Smooth muscle cell (in vitro differentiated cells): ENCODE results near the gene TRIM60. TPM values are rescaled to one million over a fixed set of nuclear protein-coding genes. Genes with fewer than 3 reads are reported as not detected.

Experiments
- DNase-seq: peaks from one replicate; lab custom pipeline; 2025; ENCODE audit not compliant: unreplicated experiment; lab: John Stamatoyannopoulos, UW
- H2AFZ ChIP-seq: fragments of 200-600 bp; sonication (generic); 2 replicates; pipeline ENCODE4 v1.6.0; 2016; ENCODE audit warnings: antibody characterized with exemption, low read depth, mild to moderate bottlenecking
- H3F3A ChIP-seq: fragments of 200-600 bp; sonication (generic); 2 replicates; pipeline ENCODE4 v1.6.0; 2017; ENCODE audit warnings: antibody characterized with exemption, low read depth
- H3K27ac ChIP-seq: fragments of 200-600 bp; sonication (generic); 2 replicates; pipeline ENCODE4 v1.5.1; 2016; ENCODE audit warnings: low read depth, mild to moderate bottlenecking
- H3K27me3 ChIP-seq: fragments of 200-600 bp; sonication (generic); 2 replicates; pipeline ENCODE4 v1.6.1; 2016; ENCODE audit warnings: low read depth, mild to moderate bottlenecking
- H3K36me3 ChIP-seq: fragments of 200-600 bp; sonication (generic); 2 replicates; pipeline ENCODE4 v1.5.1; 2016; ENCODE audit warnings: low read depth
- H3K4me1 ChIP-seq: fragments of 200-600 bp; sonication (generic); 2 replicates; pipeline ENCODE4 v1.5.1; 2016; ENCODE audit warnings: low read depth
- H3K4me2 ChIP-seq: fragments of 200-600 bp; sonication (generic); 2 replicates; pipeline ENCODE4 v1.6.0; 2016; ENCODE audit warnings: mild to moderate bottlenecking
- H3K4me3 ChIP-seq: fragments of 200-600 bp; sonication (generic); 2 replicates; pipeline ENCODE4 v1.5.1; 2016; ENCODE audit warnings: mild to moderate bottlenecking
- H3K79me2 ChIP-seq: fragments of 200-600 bp; sonication (generic); 2 replicates; pipeline ENCODE4 v1.6.0; 2016; ENCODE audit warnings: low read depth, mild to moderate bottlenecking
- H3K9ac ChIP-seq: fragments of 200-600 bp; sonication (generic); 2 replicates; pipeline ENCODE4 v1.6.0; 2016; ENCODE audit warnings: low read depth
- H3K9me3 ChIP-seq: fragments of 200-600 bp; sonication (generic); replicated peaks from 2 replicates; pipeline ENCODE4 v1.5.1; 2016; ENCODE audit warnings: low read depth
- H4K20me1 ChIP-seq: fragments of 200-600 bp; sonication (generic); 2 replicates; pipeline ENCODE4 v1.6.0; 2016; ENCODE audit warnings: low read depth
- WGBS: methylation state at CpG from one replicate; pipeline ENCODE4 v1.1.7; 2016; ENCODE audit warnings: low lambda C conversion rate; 5-methylcytosine and 5-hydroxymethylcytosine counted together
- polyA plus RNA-seq: library from polyadenylated mRNA; unstranded; fragments of >200 nt; fragmentation: Nextera tagmentation; extraction: Ambion mirVana; gene quantifications from 2 replicates; pipeline ENCODE4 v1.2.1, GENCODE V29; 2016
- small RNA-seq: library from RNA; depleted of rRNA; stranded (forward); fragments of <200 nt; gene quantifications from one replicate; pipeline ENCODE3, GENCODE V24; 2014
- total RNA-seq: library from RNA; depleted of rRNA; stranded (reverse); fragments of >200 nt; gene quantifications from 2 replicates; pipeline ENCODE4 v1.2.3, GENCODE V29; 2014
- TF ChIP-seq, protein P1 (sequence below): fragments of 200-600 bp; sonication (generic); IDR thresholded peaks from 2 replicates; pipeline ENCODE4 v1.5.1; 2017; ENCODE audit warnings: borderline replicate concordance, mild to moderate bottlenecking, antibody characterized with exemption; ENCODE audit not compliant: insufficient read depth, poor library complexity, severe bottlenecking

Gene TRIM60
- total and polyA plus RNA-seq, 2 experiments from 2014 or later, result not detected

DNA sequence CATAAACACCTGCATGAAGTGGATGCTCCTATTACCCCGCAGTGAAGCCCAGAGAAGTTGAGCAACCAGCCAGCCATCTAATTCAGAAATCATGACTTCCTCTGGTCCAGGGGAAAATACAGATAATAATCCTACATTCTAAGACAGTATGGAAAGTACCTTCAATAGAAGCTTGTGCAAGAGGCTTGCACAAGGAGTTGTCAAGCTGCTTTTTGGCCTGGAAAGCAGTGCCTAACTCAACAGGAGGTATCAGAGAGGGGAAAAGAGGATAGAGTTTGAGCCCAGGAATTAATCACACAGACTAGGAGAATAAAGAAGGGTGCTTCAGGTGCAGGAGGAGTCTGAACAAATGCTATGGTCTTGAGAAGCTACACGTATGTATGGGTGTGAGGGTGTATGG, 54.1 kb downstream of the TRIM60 start:
- H2AFZ ChIP-seq, result no peak overlapping the region
- H3K4me1 ChIP-seq, result no peaks in the 10 kb centered on the region
- H3K4me3 ChIP-seq, result no peak overlapping the region
- DNase-seq, result no peak
- H3K9ac ChIP-seq, result no peak overlapping the region
- no peaks in the 10 kb centered on the region for H3K79me2 ChIP-seq
- H3K27ac ChIP-seq, result no peak overlapping the region
- no peaks in the 10 kb centered on the region for H3K9me3 ChIP-seq
- no peaks in the 10 kb centered on the region for H3K27me3 ChIP-seq
- H3K4me2 ChIP-seq, result no peak overlapping the region
- TF ChIP-seq, protein P1, sequence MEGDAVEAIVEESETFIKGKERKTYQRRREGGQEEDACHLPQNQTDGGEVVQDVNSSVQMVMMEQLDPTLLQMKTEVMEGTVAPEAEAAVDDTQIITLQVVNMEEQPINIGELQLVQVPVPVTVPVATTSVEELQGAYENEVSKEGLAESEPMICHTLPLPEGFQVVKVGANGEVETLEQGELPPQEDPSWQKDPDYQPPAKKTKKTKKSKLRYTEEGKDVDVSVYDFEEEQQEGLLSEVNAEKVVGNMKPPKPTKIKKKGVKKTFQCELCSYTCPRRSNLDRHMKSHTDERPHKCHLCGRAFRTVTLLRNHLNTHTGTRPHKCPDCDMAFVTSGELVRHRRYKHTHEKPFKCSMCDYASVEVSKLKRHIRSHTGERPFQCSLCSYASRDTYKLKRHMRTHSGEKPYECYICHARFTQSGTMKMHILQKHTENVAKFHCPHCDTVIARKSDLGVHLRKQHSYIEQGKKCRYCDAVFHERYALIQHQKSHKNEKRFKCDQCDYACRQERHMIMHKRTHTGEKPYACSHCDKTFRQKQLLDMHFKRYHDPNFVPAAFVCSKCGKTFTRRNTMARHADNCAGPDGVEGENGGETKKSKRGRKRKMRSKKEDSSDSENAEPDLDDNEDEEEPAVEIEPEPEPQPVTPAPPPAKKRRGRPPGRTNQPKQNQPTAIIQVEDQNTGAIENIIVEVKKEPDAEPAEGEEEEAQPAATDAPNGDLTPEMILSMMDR, result no peak
- WGBS, result 100% methylated on average over 2 of the region's 2 CpGs
- H4K20me1 ChIP-seq, result no peaks in the 10 kb centered on the region
- no peaks in the 10 kb centered on the region for H3K36me3 ChIP-seq
- H3F3A ChIP-seq, result no peaks in the 10 kb centered on the region

DNA sequence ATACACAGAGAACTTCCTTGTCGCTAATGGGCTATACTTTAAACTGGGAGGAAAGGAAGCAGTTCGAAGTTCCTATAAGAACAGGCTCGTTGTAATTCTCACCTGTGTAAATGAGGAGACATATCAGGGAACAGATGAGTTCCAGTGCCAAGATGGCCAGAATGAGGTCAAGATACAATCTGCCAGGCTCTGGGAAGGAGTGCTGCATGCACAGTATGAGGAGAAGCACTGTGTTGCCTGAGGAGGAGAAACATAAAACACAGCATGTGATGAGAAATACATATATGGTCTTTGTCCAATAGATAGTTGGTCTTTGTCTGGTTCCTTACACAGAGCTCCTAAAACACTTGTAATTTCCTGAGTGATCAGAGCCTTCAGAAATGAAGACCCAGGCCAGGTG, 56.6 kb downstream of the TRIM60 start:
- Histone ChIP-seq H3K9me3 (no peaks in the 10 kb centered on the region), H3F3A (no peaks in the 10 kb centered on the region), H4K20me1 (no peaks in the 10 kb centered on the region), H3K27ac (no peak overlapping the region), H3K4me3 (no peak overlapping the region), H3K27me3 (no peaks in the 10 kb centered on the region), H2AFZ (no peak overlapping the region), H3K36me3 (no peaks in the 10 kb centered on the region), H3K9ac (no peak overlapping the region), H3K4me2 (no peak overlapping the region), H3K4me1 (no peaks in the 10 kb centered on the region), H3K79me2 (no peaks in the 10 kb centered on the region)
- WGBS, result 95% methylated on average over 3 of the region's 3 CpGs
- TF ChIP-seq, protein P1, result no peak
- DNase-seq, result no peak

Small RNA genes lying within 50 kb of the gene (small RNA-seq; reads per million reads assigned to genes)
- not detected for gene AC106872.12

Other genes starting within 250 kb of the TRIM60 start
- 0.09 and 1.7 TPM in 2 replicates for gene APELA, start 154.8 kb upstream of the TRIM60 start, total RNA-seq
- not detected in 2 replicates for gene APELA, start 154.8 kb upstream of the TRIM60 start, polyA plus RNA-seq
- gene TRIM61, start 54.3 kb upstream of the TRIM60 start, total RNA-seq, result not detected in 2 replicates
- not detected in 2 replicates for gene TRIM61, start 54.3 kb upstream of the TRIM60 start, polyA plus RNA-seq
- gene TRIM75, start 21.9 kb downstream of the TRIM60 start, total RNA-seq, result not detected in 2 replicates
- gene TRIM75, start 21.9 kb downstream of the TRIM60 start, polyA plus RNA-seq, result not detected in 2 replicates
- 11.0 and 21.6 TPM in 2 replicates for gene TMEM192, start 80.9 kb downstream of the TRIM60 start, total RNA-seq
- gene TMEM192, start 80.9 kb downstream of the TRIM60 start, polyA plus RNA-seq, result 6.2 and 7.8 TPM in 2 replicates
- gene KLHL2, start 175.6 kb downstream of the TRIM60 start, total RNA-seq, result 18.6 TPM in 2 replicates
- 2.6 and 4.9 TPM in 2 replicates for gene KLHL2, start 175.6 kb downstream of the TRIM60 start, polyA plus RNA-seq